WTC11 (cell line): ENCODE data around the gene AK5.

Experiments used
- ETV6 ChIP-seq: sonication (generic); formaldehyde crosslinking; IDR thresholded peaks from 2 replicates; pipeline ENCODE4 v1.8.1; 2022; ENCODE audit warnings: mild to moderate bottlenecking, missing genetic modification reagents
- IRF2 ChIP-seq: sonication (generic); formaldehyde crosslinking; IDR thresholded peaks from 2 replicates; pipeline ENCODE4 v1.8.0; 2022; ENCODE audit warnings: low read depth, missing genetic modification reagents, borderline replicate concordance
- NFE2L1 ChIP-seq: sonication (generic); formaldehyde crosslinking; IDR thresholded peaks from 2 replicates; pipeline ENCODE4 v1.8.1; 2023; ENCODE audit warnings: missing genetic modification reagents
- NFYB ChIP-seq: sonication (generic); formaldehyde crosslinking; conservative IDR thresholded peaks from 2 replicates; pipeline ENCODE4 v1.8.0; 2022; ENCODE audit warnings: low read depth, missing genetic modification reagents
- ZNF263 ChIP-seq: sonication (generic); formaldehyde crosslinking; IDR thresholded peaks from 2 replicates; pipeline ENCODE4 v1.8.1; 2022; ENCODE audit warnings: low read depth, mild to moderate bottlenecking, moderate library complexity, missing genetic modification reagents
- TF ChIP-seq, protein P1 (sequence below): fragments of 200-600 bp; IDR thresholded peaks from 2 replicates; pipeline ENCODE4 v1.8.0; 2022; ENCODE audit warnings: antibody characterized with exemption
- TF ChIP-seq, protein P2 (sequence below): sonication (generic); formaldehyde crosslinking; IDR thresholded peaks from 2 replicates; pipeline ENCODE4 v1.8.0; 2023; ENCODE audit warnings: mild to moderate bottlenecking, missing genetic modification reagents

DNA sequence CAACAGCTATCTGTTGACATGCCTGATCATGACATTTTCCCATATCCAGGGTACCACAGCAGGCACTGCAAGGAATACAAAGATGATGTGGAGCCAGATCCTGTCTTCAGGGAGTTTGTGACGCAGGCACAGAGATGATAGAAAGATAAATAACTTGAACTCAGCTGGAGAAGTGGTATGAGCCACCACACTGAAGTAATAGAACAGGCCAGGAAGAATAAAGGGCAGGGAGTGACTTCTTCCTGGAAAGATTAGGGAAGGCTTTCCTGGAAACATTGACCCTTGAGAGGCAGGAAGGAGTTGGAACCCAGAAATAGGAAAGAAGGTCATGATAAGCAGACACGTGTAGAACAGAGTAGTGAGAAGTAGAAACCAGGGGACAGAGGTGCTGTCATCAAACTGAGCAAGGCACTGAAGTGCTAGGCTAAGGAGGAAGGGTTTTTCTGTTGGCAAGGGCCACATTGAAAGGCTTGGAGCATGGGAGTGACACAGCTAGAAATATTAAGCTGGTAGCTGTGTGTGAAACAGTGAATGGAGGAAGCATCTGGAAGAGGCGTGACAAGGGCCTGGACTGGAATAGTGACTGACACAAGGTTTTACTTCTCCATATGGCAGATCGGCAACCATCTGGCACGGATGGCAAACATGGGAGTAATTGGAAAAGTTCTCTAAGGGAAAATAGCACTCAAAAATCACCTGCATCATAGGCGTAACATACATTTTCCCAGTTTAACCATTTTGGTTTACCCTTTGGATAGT is 68.4 kb downstream of the AK5 start:
- no peak for TF ChIP-seq NFE2L1 (CRISPR knock-in tag)
- TF ChIP-seq, protein P1, sequence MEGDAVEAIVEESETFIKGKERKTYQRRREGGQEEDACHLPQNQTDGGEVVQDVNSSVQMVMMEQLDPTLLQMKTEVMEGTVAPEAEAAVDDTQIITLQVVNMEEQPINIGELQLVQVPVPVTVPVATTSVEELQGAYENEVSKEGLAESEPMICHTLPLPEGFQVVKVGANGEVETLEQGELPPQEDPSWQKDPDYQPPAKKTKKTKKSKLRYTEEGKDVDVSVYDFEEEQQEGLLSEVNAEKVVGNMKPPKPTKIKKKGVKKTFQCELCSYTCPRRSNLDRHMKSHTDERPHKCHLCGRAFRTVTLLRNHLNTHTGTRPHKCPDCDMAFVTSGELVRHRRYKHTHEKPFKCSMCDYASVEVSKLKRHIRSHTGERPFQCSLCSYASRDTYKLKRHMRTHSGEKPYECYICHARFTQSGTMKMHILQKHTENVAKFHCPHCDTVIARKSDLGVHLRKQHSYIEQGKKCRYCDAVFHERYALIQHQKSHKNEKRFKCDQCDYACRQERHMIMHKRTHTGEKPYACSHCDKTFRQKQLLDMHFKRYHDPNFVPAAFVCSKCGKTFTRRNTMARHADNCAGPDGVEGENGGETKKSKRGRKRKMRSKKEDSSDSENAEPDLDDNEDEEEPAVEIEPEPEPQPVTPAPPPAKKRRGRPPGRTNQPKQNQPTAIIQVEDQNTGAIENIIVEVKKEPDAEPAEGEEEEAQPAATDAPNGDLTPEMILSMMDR: no peak
- TF ChIP-seq ETV6 (CRISPR knock-in tag): no peak
- TF ChIP-seq ZNF263 (CRISPR knock-in tag): no peak
- TF ChIP-seq, protein P2, sequence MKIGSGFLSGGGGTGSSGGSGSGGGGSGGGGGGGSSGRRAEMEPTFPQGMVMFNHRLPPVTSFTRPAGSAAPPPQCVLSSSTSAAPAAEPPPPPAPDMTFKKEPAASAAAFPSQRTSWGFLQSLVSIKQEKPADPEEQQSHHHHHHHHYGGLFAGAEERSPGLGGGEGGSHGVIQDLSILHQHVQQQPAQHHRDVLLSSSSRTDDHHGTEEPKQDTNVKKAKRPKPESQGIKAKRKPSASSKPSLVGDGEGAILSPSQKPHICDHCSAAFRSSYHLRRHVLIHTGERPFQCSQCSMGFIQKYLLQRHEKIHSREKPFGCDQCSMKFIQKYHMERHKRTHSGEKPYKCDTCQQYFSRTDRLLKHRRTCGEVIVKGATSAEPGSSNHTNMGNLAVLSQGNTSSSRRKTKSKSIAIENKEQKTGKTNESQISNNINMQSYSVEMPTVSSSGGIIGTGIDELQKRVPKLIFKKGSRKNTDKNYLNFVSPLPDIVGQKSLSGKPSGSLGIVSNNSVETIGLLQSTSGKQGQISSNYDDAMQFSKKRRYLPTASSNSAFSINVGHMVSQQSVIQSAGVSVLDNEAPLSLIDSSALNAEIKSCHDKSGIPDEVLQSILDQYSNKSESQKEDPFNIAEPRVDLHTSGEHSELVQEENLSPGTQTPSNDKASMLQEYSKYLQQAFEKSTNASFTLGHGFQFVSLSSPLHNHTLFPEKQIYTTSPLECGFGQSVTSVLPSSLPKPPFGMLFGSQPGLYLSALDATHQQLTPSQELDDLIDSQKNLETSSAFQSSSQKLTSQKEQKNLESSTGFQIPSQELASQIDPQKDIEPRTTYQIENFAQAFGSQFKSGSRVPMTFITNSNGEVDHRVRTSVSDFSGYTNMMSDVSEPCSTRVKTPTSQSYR: no peak
- no peak for TF ChIP-seq IRF2
- TF ChIP-seq NFYB (CRISPR knock-in tag): no peak
